SK-N-SH treated with all-trans-retinoic acid at 6 μM for 48 hours (cell line): Measurements from ENCODE around the gene CD300LF.

ENCODE experiments used
- GLIS3 ChIP-seq: fragments of 250-450 bp; sonication (Bioruptor Pico); IDR thresholded peaks from 2 replicates; pipeline ENCODE4 v1.5.0; 2020; ENCODE audit warnings: mild to moderate bottlenecking, moderate library complexity
- ZC3H10 ChIP-seq: fragments of 250-450 bp; sonication (Bioruptor Pico); IDR thresholded peaks from 2 replicates; pipeline ENCODE4 v1.5.1; 2021; ENCODE audit warnings: mild to moderate bottlenecking, moderate library complexity
- ZFP30 ChIP-seq: fragments of 450-650 bp; formaldehyde crosslinking; IDR thresholded peaks from 2 replicates; pipeline ENCODE4 v1.5.0; 2022; ENCODE audit warnings: mild to moderate bottlenecking, moderate library complexity
- TF ChIP-seq, protein P1 (sequence below): fragments of 250-450 bp; sonication (Bioruptor Pico); IDR thresholded peaks from 2 replicates; pipeline ENCODE4 v1.8.0; 2020; ENCODE audit warnings: mild to moderate bottlenecking, moderate library complexity, borderline replicate concordance

DNA sequence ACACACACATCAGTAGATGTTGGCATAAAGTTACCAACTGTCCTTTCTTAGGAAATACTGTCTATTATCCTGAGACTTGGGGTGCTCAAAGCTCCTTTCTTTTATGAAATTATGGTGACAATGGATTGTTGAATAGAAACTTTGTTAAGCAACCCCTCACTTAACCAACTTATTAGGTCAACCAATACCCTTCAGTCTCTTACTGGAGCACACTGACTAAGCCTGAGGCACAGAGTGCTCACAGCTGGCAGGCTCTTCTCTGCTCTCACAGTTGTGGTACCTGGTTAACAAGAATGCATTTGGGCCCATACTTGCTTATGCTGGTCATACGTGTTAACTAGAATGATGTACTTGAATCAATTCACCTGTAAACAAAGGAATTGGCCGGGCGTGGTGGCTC is 24.8 kb downstream of the CD300LF start:
- TF ChIP-seq GLIS3 (CRISPR knock-in tag) (no peak), ZFP30 (no peak), ZC3H10 (CRISPR knock-in tag) (no peak)
- TF ChIP-seq, protein P1, sequence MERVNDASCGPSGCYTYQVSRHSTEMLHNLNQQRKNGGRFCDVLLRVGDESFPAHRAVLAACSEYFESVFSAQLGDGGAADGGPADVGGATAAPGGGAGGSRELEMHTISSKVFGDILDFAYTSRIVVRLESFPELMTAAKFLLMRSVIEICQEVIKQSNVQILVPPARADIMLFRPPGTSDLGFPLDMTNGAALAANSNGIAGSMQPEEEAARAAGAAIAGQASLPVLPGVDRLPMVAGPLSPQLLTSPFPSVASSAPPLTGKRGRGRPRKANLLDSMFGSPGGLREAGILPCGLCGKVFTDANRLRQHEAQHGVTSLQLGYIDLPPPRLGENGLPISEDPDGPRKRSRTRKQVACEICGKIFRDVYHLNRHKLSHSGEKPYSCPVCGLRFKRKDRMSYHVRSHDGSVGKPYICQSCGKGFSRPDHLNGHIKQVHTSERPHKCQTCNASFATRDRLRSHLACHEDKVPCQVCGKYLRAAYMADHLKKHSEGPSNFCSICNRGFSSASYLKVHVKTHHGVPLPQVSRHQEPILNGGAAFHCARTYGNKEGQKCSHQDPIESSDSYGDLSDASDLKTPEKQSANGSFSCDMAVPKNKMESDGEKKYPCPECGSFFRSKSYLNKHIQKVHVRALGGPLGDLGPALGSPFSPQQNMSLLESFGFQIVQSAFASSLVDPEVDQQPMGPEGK (CRISPR knock-in tag) = no peak
